Measurements from ENCODE around the gene LURAP1L. TPM values are rescaled to one million over a fixed set of nuclear protein-coding genes. Genes with fewer than 3 reads are reported as not detected.

Gene LURAP1L
- total RNA-seq, 1 experiment from 2014 or later: 0.13 TPM

- Mint-ChIP-seq H3K4me1 (no peaks in the 10 kb centered on the region), H3K27ac (no peak overlapping the region), H3K4me3 (no peak overlapping the region), H3K27me3 (ENCODE audit: low read depth) (no peaks in the 10 kb centered on the region), H3K36me3 (ENCODE audit: insufficient read depth in 1 of 3, low read depth in 3 of 3) (no peaks in the 10 kb centered on the region), H3K9me3 (no peaks in the 10 kb centered on the region)
- Histone ChIP-seq H2BK15ac (ENCODE audit: low read depth, low read length) (no peak overlapping the region), H3K4ac (ENCODE audit: low read depth, low read length) (no peak overlapping the region), H3K79me1 (ENCODE audit: insufficient read depth, low read depth, low read length, poor library complexity, severe bottlenecking) (no peaks in the 10 kb centered on the region), H3K23ac (ENCODE audit: insufficient read length, low read depth, low read length) (no peak overlapping the region), H4K20me1 (ENCODE audit: control insufficient read depth, insufficient read depth, insufficient read length) (no peaks in the 10 kb centered on the region), H3K79me2 (ENCODE audit: insufficient read depth, low read length) (no peaks in the 10 kb centered on the region), H3K4me2 (ENCODE audit: insufficient read depth, insufficient read length, low read length) (no peak overlapping the region), H4K8ac (replicated peaks; ENCODE audit: insufficient read length, low read depth, low read length) (no peak overlapping the region), H3K56ac (ENCODE audit: insufficient read length, low read depth, low read length) (no peak overlapping the region), H4K91ac (ENCODE audit: insufficient read length, low read depth, low read length) (no peak overlapping the region), H2BK20ac (ENCODE audit: low read depth, low read length, poor library complexity, severe bottlenecking) (no peak overlapping the region), H2AFZ (ENCODE audit: low read length) (no peak overlapping the region), H3K4me1 (ENCODE audit: insufficient read depth, low read length) (no peaks in the 10 kb centered on the region), H3K18ac (ENCODE audit: insufficient read length, low read depth, low read length) (no peak overlapping the region), H2BK120ac (ENCODE audit: low read depth, low read length, poor library complexity, severe bottlenecking) (no peak overlapping the region), H3K14ac (ENCODE audit: insufficient read depth, low read length) (no peak overlapping the region), H3T11ph (ENCODE audit: low read length) (no peak overlapping the region), H2AK5ac (ENCODE audit: insufficient read length, low read length) (no peak overlapping the region), H2BK5ac (ENCODE audit: insufficient read length, low read length) (no peak overlapping the region), H3K9ac (ENCODE audit: extremely low read depth, insufficient read length, low read length) (no peak overlapping the region), H2BK12ac (ENCODE audit: insufficient read length, low read depth, low read length) (no peak overlapping the region), H3K27ac (ENCODE audit: insufficient read length, low read depth, low read length) (no peak overlapping the region), H3K9me3 (ENCODE audit: control insufficient read depth, low read depth, low read length) (no peaks in the 10 kb centered on the region), H3K23me2 (ENCODE audit: insufficient read length, low read depth, low read length, poor library complexity, severe bottlenecking) (no peaks in the 10 kb centered on the region), H4K5ac (ENCODE audit: insufficient read length, low read depth, low read length) (no peak overlapping the region), H3K27me3 (ENCODE audit: insufficient read depth, low read length) (no peaks in the 10 kb centered on the region)
- no CpG with 5 or more reads among the region's 1 CpG for WGBS (ENCODE audit: extremely low coverage, insufficient read length, low lambda C conversion rate)
- DNase-seq: no peak
- TF ChIP-seq, protein P1, sequence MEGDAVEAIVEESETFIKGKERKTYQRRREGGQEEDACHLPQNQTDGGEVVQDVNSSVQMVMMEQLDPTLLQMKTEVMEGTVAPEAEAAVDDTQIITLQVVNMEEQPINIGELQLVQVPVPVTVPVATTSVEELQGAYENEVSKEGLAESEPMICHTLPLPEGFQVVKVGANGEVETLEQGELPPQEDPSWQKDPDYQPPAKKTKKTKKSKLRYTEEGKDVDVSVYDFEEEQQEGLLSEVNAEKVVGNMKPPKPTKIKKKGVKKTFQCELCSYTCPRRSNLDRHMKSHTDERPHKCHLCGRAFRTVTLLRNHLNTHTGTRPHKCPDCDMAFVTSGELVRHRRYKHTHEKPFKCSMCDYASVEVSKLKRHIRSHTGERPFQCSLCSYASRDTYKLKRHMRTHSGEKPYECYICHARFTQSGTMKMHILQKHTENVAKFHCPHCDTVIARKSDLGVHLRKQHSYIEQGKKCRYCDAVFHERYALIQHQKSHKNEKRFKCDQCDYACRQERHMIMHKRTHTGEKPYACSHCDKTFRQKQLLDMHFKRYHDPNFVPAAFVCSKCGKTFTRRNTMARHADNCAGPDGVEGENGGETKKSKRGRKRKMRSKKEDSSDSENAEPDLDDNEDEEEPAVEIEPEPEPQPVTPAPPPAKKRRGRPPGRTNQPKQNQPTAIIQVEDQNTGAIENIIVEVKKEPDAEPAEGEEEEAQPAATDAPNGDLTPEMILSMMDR (conservative IDR thresholded peaks at IDR 0.05): no peak
Measured at GRCh38 chr9:12796601-12797000, 21.8 kb downstream of the LURAP1L start.

Measured in H9 (cell line).